ENCODE measurements around the gene IQSEC1. TPM values are rescaled to one million over a fixed set of nuclear protein-coding genes. Genes with fewer than 3 reads are reported as not detected.

Gene IQSEC1
- total and polyA plus RNA-seq, 2 of the 8 experiments (the other 6 are each of a cell fraction or from before 2014, with no cell fraction given): 6.8 to 28.8 TPM

DNA sequence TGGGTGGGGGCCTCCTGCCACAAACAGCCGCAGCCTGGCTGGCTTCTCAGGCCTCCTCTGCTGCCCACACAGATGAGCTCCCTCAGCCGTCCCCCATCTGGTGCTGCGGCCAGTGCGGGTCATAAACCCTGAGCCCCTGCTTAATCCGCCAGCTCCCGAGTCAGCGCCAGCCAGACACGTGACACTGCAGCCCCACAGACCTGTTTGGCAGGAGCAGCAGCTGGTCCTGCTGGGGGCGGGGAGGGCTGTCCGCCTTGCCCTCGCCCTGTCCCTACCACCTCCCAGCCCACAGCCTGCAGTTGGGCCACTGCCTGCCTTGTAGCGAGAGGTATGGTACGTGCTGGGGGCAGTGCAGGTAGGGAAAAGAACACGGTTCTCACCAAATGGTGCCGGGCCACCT is 86.2 kb downstream of the IQSEC1 start:
- no peak overlapping the region for H3K27ac ChIP-seq (ENCODE audit: low read depth, low read length)
- no peak overlapping the region for H3K9ac ChIP-seq (replicated peaks in 1 of 4; ENCODE audit: extremely low read depth in 1 of 4, low read depth in 3 of 4, low read length in 3 of 4)
- no peak overlapping the region for H3K4me3 ChIP-seq (ENCODE audit: extremely low read depth in 1 of 4, insufficient read depth in 2 of 4, low read depth in 3 of 4, low read length in 4 of 4)
- DNase-seq (ENCODE audit: low read depth in 1 of 2, low spot score in 2 of 2) (no peak), FAIRE-seq (no peak)
- no peak overlapping the region for H2BK20ac ChIP-seq (ENCODE audit: low read length)
- no peak overlapping the region for H3K14ac ChIP-seq (ENCODE audit: insufficient read length)
- H2BK5ac ChIP-seq (ENCODE audit: low read depth, low read length): no peak overlapping the region
- ChIA-PET POLR2A (ENCODE audit: partially characterized antibody) (no interaction called here), CTCF (ENCODE audit: partially characterized antibody) (interaction anchor here (0.6 to 12.1 kb wide), 11 partner anchors 7 to 93 kb away, joined by 3 to 267 read pairs (median 3); no protein-coding TSS in a partner anchor)
- H2BK120ac ChIP-seq (replicated peaks; ENCODE audit: low read depth, low read length): no peak overlapping the region
- no peak overlapping the region for H3K56ac ChIP-seq (replicated peaks; ENCODE audit: insufficient read length, low read depth, low read length)
- H4K5ac ChIP-seq (ENCODE audit: insufficient read length, low read depth, low read length): no peak overlapping the region
- TF ChIP-seq POLR2AphosphoS5 (IDR thresholded peaks at IDR 0.05; ENCODE audit: low read depth, low read length) (no peak), SP1 (IDR thresholded peaks at IDR 0.05; ENCODE audit: low read depth, low read length) (no peak), CHD1 (IDR thresholded peaks at IDR 0.05; ENCODE audit: low read depth, low read length) (no peak), EGR1 (IDR thresholded peaks at IDR 0.05; ENCODE audit: borderline replicate concordance, low read depth, low read length) (no peak), RNF2 (IDR thresholded peaks at IDR 0.05; ENCODE audit: borderline replicate concordance, low read depth, low read length, missing control alignments, poor library complexity, severe bottlenecking) (no peak), MAFK (IDR thresholded peaks at IDR 0.05; ENCODE audit: low read depth, low read length) (peak; percentile 9; the same call in 1 of the 2 replicates)
- H2BK12ac ChIP-seq (ENCODE audit: low read depth, low read length): 0 out of 2 replicates have a peak overlapping the region, but pooled peaks have one; percentile 39
- H3K4me1 ChIP-seq (replicated peaks in 1 of 4; ENCODE audit: control insufficient read depth in 3 of 4, insufficient read depth in 4 of 4, low read length in 3 of 4): peaks cover 0 to 13% (median 8%) of the 10 kb centered on the region in 4 experiments; a peak in 6 of 7 replicates
- no peaks in the 10 kb centered on the region for H3K23me2 ChIP-seq (ENCODE audit: low read depth, low read length)
- no peak overlapping the region for H4K91ac ChIP-seq (replicated peaks; ENCODE audit: insufficient read length, low read length)
- peaks cover 1 to 6% of the 10 kb centered on the region in 2 experiments for H4K20me1 ChIP-seq (replicated peaks in 1 of 2; ENCODE audit: control insufficient read depth in 1 of 2, insufficient read depth in 2 of 2, low read length in 2 of 2)
- H4K8ac ChIP-seq (ENCODE audit: extremely low read depth, insufficient read depth, low read length): no peak overlapping the region
- H3K9me3 ChIP-seq (ENCODE audit: insufficient read depth in 2 of 2, low read depth in 1 of 2, low read length in 1 of 2): peaks cover 0 to 5% of the 10 kb centered on the region in 2 experiments; a peak in 2 of 4 replicates
- no peak overlapping the region for H3K23ac ChIP-seq (ENCODE audit: insufficient read length)
- H2AFZ ChIP-seq (ENCODE audit: low read length): no peak overlapping the region
- H3K27me3 ChIP-seq (replicated peaks in 1 of 4; ENCODE audit: control insufficient read depth in 3 of 4, extremely low read depth in 1 of 4, insufficient read depth in 3 of 4, low read length in 3 of 4): no peaks in the 10 kb centered on the region
- 89% methylated on average over 15 of the region's 15 CpGs; no CpG with 5 or more reads in 1 of the 2 experiments for WGBS, 2 experiments (ENCODE audit: extremely low coverage in 1 of 2, insufficient coverage in 1 of 2, insufficient read length in 1 of 2, insufficient replicate concordance in 2 of 2, low coverage in 1 of 2, low lambda C conversion rate in 2 of 2, missing lambda C conversion rate in 1 of 2)
- 0 out of 2 replicates have a peak overlapping the region, but pooled peaks have one; percentile 6 for H2AK5ac ChIP-seq (ENCODE audit: low read depth, low read length)
- no peak overlapping the region for H3K4me2 ChIP-seq (ENCODE audit: insufficient read depth in 1 of 2, low read depth in 2 of 2, low read length in 2 of 2)
- H3K79me1 ChIP-seq (ENCODE audit: low read depth, low read length): peaks cover 2% of the 10 kb centered on the region; the same call in 1 of the 2 replicates
- H3K18ac ChIP-seq (ENCODE audit: extremely low read depth, low read length): no peak overlapping the region
- peak overlapping the region; percentile 72; the same call in 1 of the 2 replicates for H2BK15ac ChIP-seq (ENCODE audit: low read length)
- H3K36me3 ChIP-seq (ENCODE audit: control insufficient read depth in 2 of 4, insufficient read depth in 4 of 4, low read length in 3 of 4): no peaks in the 10 kb centered on the region
- H3K79me2 ChIP-seq (ENCODE audit: control insufficient read depth in 1 of 2, insufficient read depth in 2 of 2, low read length in 2 of 2): no peaks in the 10 kb centered on the region
- H3K4ac ChIP-seq (replicated peaks; ENCODE audit: insufficient read length, low read depth, low read length): no peak overlapping the region
